SHP77 treated with DMSO at 0.1 percent for 48 hours (cell line): ENCODE measurements around the gene KRT80.
A peak's percentile ranks its signal among the peaks of the same experiment; 100 is the strongest.

Experiments used
- DNase-seq: peaks from one replicate; lab custom pipeline; 2025; lab: John Stamatoyannopoulos, UW

Gene KRT80

DNA sequence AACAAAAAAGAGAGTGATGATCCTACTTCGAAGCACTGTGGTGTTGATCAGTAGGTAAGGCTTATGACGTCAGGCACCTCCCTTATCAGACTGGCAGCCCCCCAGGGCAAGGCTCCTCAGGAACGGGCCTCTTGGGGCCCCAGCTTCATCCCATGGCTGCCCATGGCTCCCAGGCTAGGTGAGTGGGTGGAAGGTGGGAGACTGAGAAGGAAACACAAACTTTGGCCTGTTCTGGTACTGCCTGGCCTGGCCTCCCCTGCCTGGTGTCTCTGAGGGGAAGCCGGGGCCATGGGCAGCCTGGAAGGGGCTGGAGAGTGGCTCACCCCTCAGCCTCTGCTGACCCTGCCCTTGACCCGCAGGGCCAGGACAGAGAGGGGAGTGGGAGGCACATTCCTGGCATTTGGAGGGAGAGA lies 38.9 kb downstream of the KRT80 start:
- DNase-seq: no peak

DNA sequence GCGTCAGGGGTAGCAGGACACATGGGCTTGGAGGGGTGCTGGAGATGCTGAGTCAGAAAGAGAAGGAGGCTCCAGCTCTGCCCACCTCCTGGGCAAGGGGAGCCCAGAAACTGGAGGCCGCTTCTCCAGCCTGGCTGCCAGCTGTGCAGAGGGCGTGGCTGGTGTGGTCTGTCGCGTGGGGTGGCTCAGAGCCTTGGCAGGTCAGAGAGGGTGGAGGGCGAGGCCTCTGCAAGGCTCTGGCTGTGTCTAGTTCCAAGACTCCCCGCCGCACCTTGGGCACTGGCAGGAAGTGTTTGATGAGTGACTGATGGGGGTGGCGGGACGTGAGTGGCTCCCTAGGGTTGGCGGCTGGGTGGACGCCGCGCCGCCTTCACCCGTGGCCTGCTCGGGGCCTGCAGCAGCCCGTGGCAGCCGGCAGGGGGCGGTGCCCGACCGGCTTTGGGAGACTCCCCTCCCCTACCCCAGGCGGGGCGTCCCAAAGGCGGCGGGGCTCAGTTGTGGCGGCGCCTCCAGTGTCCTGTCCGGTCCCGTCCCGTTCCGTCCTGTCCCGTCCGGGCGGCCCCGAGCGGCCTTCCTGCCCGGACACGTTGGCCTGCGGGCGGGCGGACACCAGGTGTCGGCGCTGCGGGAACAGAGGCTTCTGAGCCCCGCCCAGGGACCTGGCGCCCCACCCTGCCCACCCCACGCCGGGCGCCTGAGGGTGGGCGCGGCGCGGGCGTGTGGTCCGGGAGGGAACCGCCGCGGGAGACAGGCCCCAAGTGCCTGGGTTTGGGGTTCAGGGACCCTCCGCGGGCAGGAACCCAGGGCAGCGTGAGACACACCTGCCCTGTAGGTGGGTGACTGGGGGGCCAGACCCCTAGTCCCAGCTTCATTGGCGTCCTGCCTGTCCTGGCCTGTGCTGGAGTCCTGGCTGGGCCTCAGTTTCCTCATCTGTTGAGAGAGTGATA lies 39.7 kb downstream of the KRT80 start:
- no peak for DNase-seq

GRCh38 chr12:52151153-52151836 lies 40.5 kb downstream of the KRT80 start:
- no peak for DNase-seq

- DNase-seq: no peak
These were observed 42.1 kb downstream of the KRT80 start for GRCh38 chr12:52149651-52150241.

DNA sequence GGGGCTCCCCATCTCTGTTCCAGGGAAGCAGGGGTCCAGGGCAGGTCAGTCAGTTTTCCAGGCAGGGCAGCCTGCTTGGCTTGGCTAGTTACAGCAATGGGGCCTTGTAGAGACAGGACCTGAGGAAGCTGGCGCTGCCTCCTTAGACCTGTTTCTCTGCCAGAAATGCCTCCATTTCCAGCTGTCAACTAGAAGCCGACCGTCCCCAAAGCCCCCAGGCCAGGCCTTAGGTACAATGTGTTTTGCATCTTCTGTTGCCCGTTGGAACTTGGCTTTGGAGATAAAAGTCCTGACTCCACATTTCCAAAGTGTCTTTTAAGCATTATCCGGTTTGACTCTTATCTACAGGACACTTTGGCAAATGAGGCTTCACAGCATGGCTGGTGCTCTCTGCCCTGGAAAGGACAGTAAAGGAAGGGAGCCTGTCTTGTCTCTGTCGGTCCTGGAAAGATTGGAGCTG lies 42.6 kb downstream of the KRT80 start:
- no peak for DNase-seq

DNA sequence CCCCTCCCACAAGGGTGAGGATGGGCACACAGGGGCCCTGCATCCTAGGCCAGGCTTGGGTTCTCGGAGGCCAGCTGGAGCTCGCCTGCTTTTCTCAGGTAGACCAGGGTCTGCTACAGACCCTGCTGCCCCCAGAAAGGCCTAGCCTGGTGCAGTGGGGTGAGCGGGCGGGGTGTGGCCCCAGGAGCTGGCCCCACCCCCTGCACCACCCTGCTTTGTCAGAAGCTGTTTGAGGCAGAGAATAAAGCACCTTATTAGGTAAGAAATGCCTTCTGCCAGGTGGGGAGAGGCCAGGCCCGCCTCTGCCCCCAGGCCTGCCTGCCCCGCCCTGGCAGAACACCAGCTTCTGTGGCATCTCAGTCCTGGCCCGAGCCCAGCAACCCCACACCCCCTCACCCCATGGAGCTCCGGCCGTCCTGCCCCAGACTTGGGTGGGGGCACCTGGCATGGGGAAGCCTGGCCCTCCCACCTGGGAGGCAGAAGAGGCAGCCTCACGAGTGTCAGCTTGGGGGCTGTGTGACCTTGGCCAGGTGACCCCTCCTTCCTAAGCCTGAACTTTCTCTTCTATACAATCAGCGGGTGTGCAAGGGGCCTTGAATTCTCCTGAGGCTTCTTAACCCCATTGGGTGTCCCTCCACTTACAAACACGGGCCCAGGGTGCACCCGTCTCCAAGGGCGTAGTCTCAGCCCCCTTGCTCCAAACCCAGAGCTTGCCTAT lies 43.2 kb downstream of the KRT80 start:
- DNase-seq: no peak

DNA sequence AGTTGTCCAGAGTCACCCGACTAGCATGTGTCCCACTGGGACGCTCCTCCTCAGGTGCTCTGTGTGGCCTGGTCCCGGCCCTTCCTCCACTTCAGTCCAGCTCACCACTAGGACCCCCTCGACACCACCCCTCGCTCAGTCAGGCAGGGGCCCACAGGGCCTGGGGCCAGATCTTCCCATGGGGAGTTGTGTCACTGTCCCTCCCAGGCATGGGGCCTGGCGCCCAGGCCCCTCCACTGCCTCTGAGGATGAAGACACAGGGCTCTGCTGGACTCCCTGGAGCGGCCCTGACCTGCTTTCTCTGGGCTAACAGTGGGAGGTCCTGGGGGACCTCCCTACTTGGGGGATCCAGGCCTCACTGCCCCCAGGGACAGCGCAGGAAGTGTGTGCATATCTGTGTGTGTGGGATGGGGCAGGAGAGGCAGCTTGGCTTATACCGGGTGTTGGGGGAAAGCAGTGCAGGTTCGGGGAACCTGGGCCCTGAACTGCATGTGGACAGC lies 43.8 kb downstream of the KRT80 start:
- DNase-seq: no peak

GRCh38 chr12:52147367-52147963 lies 44.3 kb downstream of the KRT80 start:
- no peak for DNase-seq

DNA sequence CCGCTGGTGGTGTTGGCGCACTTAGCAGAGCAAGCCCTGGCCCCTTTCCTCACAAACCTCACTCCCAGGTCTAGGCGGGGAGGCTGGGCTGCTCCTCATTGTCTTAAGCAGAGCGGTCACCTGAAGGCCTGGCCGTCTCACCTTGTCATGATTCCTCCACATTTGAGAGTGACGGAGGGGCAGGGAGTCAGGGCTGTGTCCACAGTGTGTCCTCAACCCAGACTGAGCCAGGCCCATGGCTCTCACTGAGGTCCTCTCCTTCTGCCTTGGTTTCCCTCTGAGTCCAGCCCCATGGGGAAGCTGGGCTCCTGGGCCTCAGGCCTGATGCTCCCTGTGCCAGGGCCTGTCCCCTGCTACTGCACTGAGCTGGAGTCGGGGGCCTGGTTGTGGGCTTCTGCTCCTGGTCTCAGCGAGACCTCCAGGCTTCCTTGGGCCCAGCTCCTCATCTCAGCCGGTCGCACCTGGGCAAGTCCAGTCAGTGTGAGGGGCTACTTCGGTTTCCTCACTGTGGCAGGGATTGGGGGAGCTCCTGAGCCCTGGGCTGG lies 44.9 kb downstream of the KRT80 start:
- no peak for DNase-seq

DNA sequence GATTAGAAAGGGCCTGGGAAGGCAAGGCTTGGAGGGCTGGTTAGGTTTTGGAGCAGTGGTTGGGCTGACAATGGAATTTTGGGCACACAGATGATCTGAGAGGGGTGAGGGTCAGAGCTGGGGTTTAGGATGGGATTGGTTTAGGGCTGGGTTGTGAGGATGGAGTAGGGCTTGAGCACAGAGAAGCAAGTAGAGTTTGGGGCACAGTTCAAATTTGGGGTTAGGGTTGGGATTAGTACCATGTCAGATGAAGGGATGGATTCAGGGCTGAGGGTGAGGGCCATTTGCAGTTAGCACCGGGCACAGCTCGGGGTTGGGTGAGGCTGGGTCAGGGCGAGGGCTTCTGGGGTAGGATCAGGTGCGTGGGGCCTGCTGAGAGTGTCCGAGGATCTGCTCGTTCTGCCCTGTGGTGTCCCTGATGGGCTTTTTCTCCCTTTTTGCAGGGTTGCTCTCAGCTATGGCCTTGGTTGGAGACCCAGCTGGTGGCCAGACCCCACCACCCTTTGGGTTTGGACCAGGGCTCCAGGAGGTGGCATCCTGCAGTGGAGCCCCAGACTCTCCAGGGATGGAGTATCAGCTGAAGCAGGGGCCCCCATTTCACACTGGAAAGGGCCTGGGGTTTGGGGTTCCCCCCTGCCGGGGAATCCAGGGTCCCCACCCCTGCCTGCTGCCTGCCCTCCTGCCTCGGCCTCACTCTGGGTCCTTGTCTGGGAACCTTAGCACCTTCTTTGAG lies 45.6 kb downstream of the KRT80 start:
- DNase-seq: no peak

- no peak for DNase-seq
These were observed 46.4 kb downstream of the KRT80 start for GRCh38 chr12:52145228-52146088.

DNA sequence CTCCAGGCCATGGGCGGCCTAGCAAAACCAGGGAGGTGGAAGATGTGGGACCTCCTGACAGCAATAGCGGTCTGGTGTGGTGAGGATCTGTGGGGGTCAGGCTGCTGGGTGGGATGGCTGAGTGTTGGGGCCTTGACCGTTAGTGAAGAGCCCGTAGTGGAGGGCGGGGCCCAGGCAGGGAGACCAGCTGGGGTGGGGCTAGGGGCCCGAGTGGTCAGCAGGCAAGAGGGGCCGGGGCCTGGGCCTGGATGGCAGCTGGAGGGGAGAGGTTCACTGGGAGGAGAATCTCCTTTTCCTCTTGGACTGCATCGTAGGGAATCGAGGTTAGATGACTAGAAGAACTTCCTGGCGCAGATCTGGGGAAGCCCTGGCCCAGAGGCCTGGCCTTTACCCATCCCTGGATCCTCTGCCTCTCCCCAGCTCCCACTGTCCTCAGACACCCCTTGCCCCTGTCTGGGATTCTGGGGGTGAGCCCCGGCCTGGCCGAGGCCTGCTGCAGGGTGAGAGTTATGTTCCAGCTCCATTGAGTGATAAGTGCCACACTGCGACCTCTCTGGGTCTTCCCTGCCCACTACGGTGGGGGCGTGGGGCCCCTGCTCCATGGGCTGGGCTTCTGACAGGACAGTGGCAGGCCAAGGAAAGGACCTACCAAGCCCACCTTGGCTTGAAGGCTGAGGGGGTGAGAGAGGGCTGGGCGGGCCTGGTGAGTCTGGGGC lies 47.1 kb downstream of the KRT80 start:
- no peak for DNase-seq

- DNase-seq: no peak
These were observed 49.4 kb downstream of the KRT80 start for GRCh38 chr12:52142431-52142830.

GRCh38 chr12:52141875-52142274 lies 49.9 kb downstream of the KRT80 start:
- DNase-seq: no peak

- DNase-seq: no peak
These were observed 50.5 kb downstream of the KRT80 start for GRCh38 chr12:52141306-52141705.

GRCh38 chr12:52139579-52140062 lies 52.2 kb downstream of the KRT80 start:
- DNase-seq: peak; percentile 10

- DNase-seq: no peak
These were observed 52.7 kb downstream of the KRT80 start for GRCh38 chr12:52139147-52139546.

GRCh38 chr12:52137746-52138145 lies 54.1 kb downstream of the KRT80 start:
- DNase-seq: no peak

- no peak for DNase-seq
These were observed 59.1 kb downstream of the KRT80 start for GRCh38 chr12:52132754-52133161.
